ENCODE results near the gene PRND. TPM values are rescaled to one million over a fixed set of nuclear protein-coding genes. Genes with fewer than 3 reads are reported as not detected.

PRND gene
- total and polyA plus RNA-seq, 10 of the 15 experiments (the other 5 are each of a cell fraction or from before 2014, with no cell fraction given), result not detected

DNA sequence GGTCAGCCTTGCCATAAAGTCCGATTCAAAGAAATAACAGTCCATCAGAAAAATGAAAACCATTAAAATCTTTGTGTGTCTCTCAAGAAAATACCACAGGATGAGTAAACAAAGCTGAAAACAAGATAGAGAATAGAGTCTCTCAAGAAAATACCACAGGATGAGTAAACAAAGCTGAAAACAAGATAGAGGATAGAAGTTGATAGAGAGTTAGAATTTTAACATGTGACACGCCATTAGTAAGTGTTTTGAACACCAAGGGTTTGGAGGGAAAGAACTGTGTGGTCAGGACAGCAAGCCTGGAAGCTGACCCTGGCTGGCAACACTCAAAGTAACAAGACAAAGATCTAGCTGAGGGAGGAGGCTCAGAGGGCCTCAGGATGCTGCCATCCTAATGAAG, 43.9 kb upstream of the PRND start:
- H3K4me1 ChIP-seq (ENCODE audit: control insufficient read depth, insufficient read depth, low read length), result no peaks in the 10 kb centered on the region
- no peaks in the 10 kb centered on the region for H3K9me3 ChIP-seq (replicated peaks; ENCODE audit: control insufficient read depth, insufficient read depth, low read length)
- no peak overlapping the region for H3K9ac ChIP-seq (ENCODE audit: control insufficient read depth, insufficient read depth, low read length)
- H3K4me2 ChIP-seq (ENCODE audit: control insufficient read depth, insufficient read depth), result no peak overlapping the region
- TF ChIP-seq, protein P1, sequence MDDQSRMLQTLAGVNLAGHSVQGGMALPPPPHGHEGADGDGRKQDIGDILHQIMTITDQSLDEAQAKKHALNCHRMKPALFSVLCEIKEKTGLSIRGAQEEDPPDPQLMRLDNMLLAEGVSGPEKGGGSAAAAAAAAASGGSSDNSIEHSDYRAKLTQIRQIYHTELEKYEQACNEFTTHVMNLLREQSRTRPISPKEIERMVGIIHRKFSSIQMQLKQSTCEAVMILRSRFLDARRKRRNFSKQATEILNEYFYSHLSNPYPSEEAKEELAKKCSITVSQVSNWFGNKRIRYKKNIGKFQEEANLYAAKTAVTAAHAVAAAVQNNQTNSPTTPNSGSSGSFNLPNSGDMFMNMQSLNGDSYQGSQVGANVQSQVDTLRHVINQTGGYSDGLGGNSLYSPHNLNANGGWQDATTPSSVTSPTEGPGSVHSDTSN (IDR thresholded peaks at IDR 0.05; ENCODE audit: insufficient replicate concordance, low read depth, low read length), result no peak
- TF ChIP-seq NR2F1 (conservative IDR thresholded peaks at IDR 0.05) (no peak), CHD2 (IDR thresholded peaks at IDR 0.05; ENCODE audit: borderline replicate concordance, low read depth, low read length) (no peak), NR2C2 (IDR thresholded peaks at IDR 0.05; ENCODE audit: borderline replicate concordance, control insufficient read depth, insufficient read length, low read depth) (no peak), SUPT20H (IDR thresholded peaks at IDR 0.05; ENCODE audit: borderline replicate concordance, control insufficient read depth, low read depth, low read length) (no peak), MYC (IDR thresholded peaks at IDR 0.05; ENCODE audit: insufficient read depth, insufficient read length, insufficient replicate concordance, low read length, severe bottlenecking) (no peak)
- no peaks in the 10 kb centered on the region for H4K20me1 ChIP-seq (ENCODE audit: control insufficient read depth, insufficient read depth)
- no peak for ATAC-seq
- ChIA-PET SMC1A (ENCODE audit: uncharacterized antibody, unreplicated experiment) (no interaction called here), CTCF (no interaction called here), RAD21 (ENCODE audit: unreplicated experiment) (no interaction called here), POLR2A (no interaction called here)
- in situ Hi-C loops (cut with MboI) (no loop called here), intact Hi-C loops (cut with micrococcal nuclease; ENCODE audit: unreplicated experiment) (no loop called here)
- no peak for FAIRE-seq
- H3K36me3 ChIP-seq (ENCODE audit: control insufficient read depth in 2 of 2, insufficient read depth in 2 of 2, low read length in 1 of 2), result no peaks in the 10 kb centered on the region
- no peak overlapping the region for H3K27ac ChIP-seq (ENCODE audit: control insufficient read depth, insufficient read depth)
- no peak for DNase-seq (ENCODE audit: low read depth, low spot score)
- no TSS peak for BruUV-seq (replicated peaks)
- no peaks in the 10 kb centered on the region for H3K79me2 ChIP-seq (ENCODE audit: control insufficient read depth, insufficient read depth, low read length)
- 28% methylated on average over 2 of the region's 2 CpGs for WGBS (ENCODE audit: insufficient coverage, insufficient replicate concordance, low lambda C conversion rate, missing lambda C conversion rate)
- no peak overlapping the region for H3K4me3 ChIP-seq
- H3K27me3 ChIP-seq (replicated peaks in 1 of 2; ENCODE audit: control insufficient read depth in 2 of 2, insufficient read depth in 2 of 2, low read length in 1 of 2), result peaks cover 0 to 2% of the 10 kb centered on the region in 2 experiments; a peak in 3 of 4 replicates
- no peak overlapping the region for H2AFZ ChIP-seq (ENCODE audit: control insufficient read depth, low read depth, low read length)

DNA sequence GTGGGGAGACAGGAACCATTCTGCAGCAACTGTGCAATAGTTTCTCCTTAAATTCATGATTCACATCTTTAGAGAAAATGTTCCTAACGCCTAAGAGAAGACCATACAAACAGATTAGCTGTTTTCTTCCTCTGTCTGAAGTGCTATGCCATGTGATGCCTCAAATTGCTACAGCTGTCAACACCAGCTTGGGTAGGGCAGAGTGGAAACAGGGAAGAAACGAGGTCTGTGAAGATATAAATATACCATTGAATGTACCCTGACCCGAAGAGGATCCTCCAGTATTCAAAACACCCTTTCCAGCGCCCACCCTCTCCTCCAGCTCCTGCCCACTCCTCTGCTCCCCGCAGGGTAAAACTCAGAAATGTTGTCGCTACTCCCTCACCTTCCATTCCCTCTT, 40.3 kb upstream of the PRND start:
- H3K27me3 ChIP-seq (replicated peaks in 1 of 2; ENCODE audit: control insufficient read depth in 2 of 2, insufficient read depth in 2 of 2, low read length in 1 of 2), result peaks cover 0 to 2% of the 10 kb centered on the region in 2 experiments; a peak in 3 of 4 replicates
- no TSS peak for BruUV-seq (replicated peaks)
- RAD21 ChIA-PET (ENCODE audit: unreplicated experiment), result no interaction called here
- SMC1A ChIA-PET (ENCODE audit: uncharacterized antibody, unreplicated experiment), result no interaction called here
- H3K36me3 ChIP-seq (ENCODE audit: control insufficient read depth in 2 of 2, insufficient read depth in 2 of 2, low read length in 1 of 2), result no peaks in the 10 kb centered on the region
- H4K20me1 ChIP-seq (ENCODE audit: control insufficient read depth, insufficient read depth), result no peaks in the 10 kb centered on the region
- H3K9me3 ChIP-seq (replicated peaks; ENCODE audit: control insufficient read depth, insufficient read depth, low read length), result no peaks in the 10 kb centered on the region
- intact Hi-C loops (cut with micrococcal nuclease; ENCODE audit: unreplicated experiment), result no loop called here
- H3K27ac ChIP-seq (ENCODE audit: control insufficient read depth, insufficient read depth), result no peak overlapping the region
- in situ Hi-C loops (cut with MboI), result no loop called here
- H3K4me3 ChIP-seq, result no peak overlapping the region
- ATAC-seq, result no peak
- H3K9ac ChIP-seq (ENCODE audit: control insufficient read depth, insufficient read depth, low read length), result no peak overlapping the region
- H3K79me2 ChIP-seq (ENCODE audit: control insufficient read depth, insufficient read depth, low read length), result no peaks in the 10 kb centered on the region
- DNase-seq (ENCODE audit: low read depth, low spot score), result no peak
- H2AFZ ChIP-seq (ENCODE audit: control insufficient read depth, low read depth, low read length), result no peak overlapping the region
- no peaks in the 10 kb centered on the region for H3K4me1 ChIP-seq (ENCODE audit: control insufficient read depth, insufficient read depth, low read length)
- CTCF ChIA-PET, result no interaction called here
- no peak overlapping the region for H3K4me2 ChIP-seq (ENCODE audit: control insufficient read depth, insufficient read depth)
- WGBS (ENCODE audit: insufficient coverage, insufficient replicate concordance, low lambda C conversion rate, missing lambda C conversion rate), result 43% methylated on average over 6 of the region's 6 CpGs
- FAIRE-seq, result no peak
- POLR2A ChIA-PET, result interaction anchor here (0.5 kb wide), 1 partner anchor 12 kb away, joined by 3 read pairs; no protein-coding TSS in a partner anchor
- TF ChIP-seq CHD4 (IDR thresholded peaks at IDR 0.05) (no peak), RBBP5 (conservative IDR thresholded peaks at IDR 0.05) (no peak), RUNX3 (IDR thresholded peaks at IDR 0.05; ENCODE audit: low read length) (no peak), RAD21 (IDR thresholded peaks at IDR 0.05; ENCODE audit: insufficient read depth, low read depth, low read length) (no peak), CREM (IDR thresholded peaks at IDR 0.05; ENCODE audit: low read depth) (no peak), FOXM1 (IDR thresholded peaks at IDR 0.05; ENCODE audit: low read depth, low read length) (no peak)
- TF ChIP-seq, protein P2, sequence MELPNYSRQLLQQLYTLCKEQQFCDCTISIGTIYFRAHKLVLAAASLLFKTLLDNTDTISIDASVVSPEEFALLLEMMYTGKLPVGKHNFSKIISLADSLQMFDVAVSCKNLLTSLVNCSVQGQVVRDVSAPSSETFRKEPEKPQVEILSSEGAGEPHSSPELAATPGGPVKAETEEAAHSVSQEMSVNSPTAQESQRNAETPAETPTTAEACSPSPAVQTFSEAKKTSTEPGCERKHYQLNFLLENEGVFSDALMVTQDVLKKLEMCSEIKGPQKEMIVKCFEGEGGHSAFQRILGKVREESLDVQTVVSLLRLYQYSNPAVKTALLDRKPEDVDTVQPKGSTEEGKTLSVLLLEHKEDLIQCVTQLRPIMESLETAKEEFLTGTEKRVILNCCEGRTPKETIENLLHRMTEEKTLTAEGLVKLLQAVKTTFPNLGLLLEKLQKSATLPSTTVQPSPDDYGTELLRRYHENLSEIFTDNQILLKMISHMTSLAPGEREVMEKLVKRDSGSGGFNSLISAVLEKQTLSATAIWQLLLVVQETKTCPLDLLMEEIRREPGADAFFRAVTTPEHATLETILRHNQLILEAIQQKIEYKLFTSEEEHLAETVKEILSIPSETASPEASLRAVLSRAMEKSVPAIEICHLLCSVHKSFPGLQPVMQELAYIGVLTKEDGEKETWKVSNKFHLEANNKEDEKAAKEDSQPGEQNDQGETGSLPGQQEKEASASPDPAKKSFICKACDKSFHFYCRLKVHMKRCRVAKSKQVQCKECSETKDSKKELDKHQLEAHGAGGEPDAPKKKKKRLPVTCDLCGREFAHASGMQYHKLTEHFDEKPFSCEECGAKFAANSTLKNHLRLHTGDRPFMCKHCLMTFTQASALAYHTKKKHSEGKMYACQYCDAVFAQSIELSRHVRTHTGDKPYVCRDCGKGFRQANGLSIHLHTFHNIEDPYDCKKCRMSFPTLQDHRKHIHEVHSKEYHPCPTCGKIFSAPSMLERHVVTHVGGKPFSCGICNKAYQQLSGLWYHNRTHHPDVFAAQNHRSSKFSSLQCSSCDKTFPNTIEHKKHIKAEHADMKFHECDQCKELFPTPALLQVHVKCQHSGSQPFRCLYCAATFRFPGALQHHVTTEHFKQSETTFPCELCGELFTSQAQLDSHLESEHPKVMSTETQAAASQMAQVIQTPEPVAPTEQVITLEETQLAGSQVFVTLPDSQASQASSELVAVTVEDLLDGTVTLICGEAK (IDR thresholded peaks at IDR 0.05; ENCODE audit: borderline replicate concordance), result no peak
